PC-3 (cell line): ENCODE data around the gene ARHGEF37. TPM values are rescaled to one million over a fixed set of nuclear protein-coding genes. Genes with fewer than 3 reads are reported as not detected.

ENCODE experiments used
- ATAC-seq: fragments of 200-7000 bp; cut with Tn5 transposase; 2 replicates; pipeline ENCODE4 v1.9.1; 2020; ENCODE audit warnings: mild to moderate bottlenecking, moderate library complexity
- BruUV-seq: library from RNA; stranded (reverse); fragments of 400-500 nt; replicated peaks from 2 replicates; lab custom pipeline; 2021; lab: Mats Ljungman, UMichigan
- CTCF ChIA-PET: fragments of 300-600 bp; sonication (Branson Sonifier 250); formaldehyde crosslinking; loops from one replicate; lab custom pipeline; 2022; ENCODE audit warnings: antibody characterized with exemption; lab: Charles Lee
- POLR2A ChIA-PET: fragments of 300-600 bp; sonication (Branson Sonifier 250); formaldehyde crosslinking; loops from one replicate; lab custom pipeline; 2022; ENCODE audit warnings: antibody characterized with exemption; ENCODE audit not compliant: unreplicated experiment; lab: Charles Lee
- DNase-seq: peaks from one replicate; pipeline ENCODE4 v3.0.0-alpha.2; 2015
- H2AFZ ChIP-seq: fragments of 300-600 bp; sonication (generic); 2 replicates; pipeline ENCODE4 v1.6.0; 2016; ENCODE audit warnings: antibody characterized with exemption, low read length
- H3F3A ChIP-seq: fragments of 300-600 bp; sonication (generic); one replicate; pipeline ENCODE4 v1.6.0; 2017; ENCODE audit warnings: antibody characterized with exemption, low read length, control low read depth, mild to moderate bottlenecking; ENCODE audit not compliant: unreplicated experiment
- H3K27ac ChIP-seq: fragments of 300-600 bp; sonication (generic); 2 replicates; pipeline ENCODE4 v1.5.1; 2016; ENCODE audit warnings: mild to moderate bottlenecking, low read length
- H3K27me3 ChIP-seq: fragments of 300-600 bp; sonication (generic); 2 replicates; pipeline ENCODE4 v1.6.1; 2016; ENCODE audit warnings: low read length, mixed read lengths
- H3K36me3 ChIP-seq: fragments of 300-600 bp; sonication (generic); 2 replicates; pipeline ENCODE4 v1.6.1; 2016; ENCODE audit warnings: low read depth, mixed run types, low read length, mixed read lengths
- H3K4me1 ChIP-seq: fragments of 300-600 bp; sonication (generic); 2 replicates; pipeline ENCODE4 v1.5.1; 2016; ENCODE audit warnings: low read length; ENCODE audit not compliant: insufficient read depth
- H3K4me2 ChIP-seq: fragments of 300-600 bp; sonication (generic); 2 replicates; pipeline ENCODE4 v1.6.0; 2016; ENCODE audit warnings: low read length
- H3K4me3 ChIP-seq: fragments of 300-600 bp; sonication (generic); 2 replicates; pipeline ENCODE4 v1.5.1; 2016; ENCODE audit warnings: mild to moderate bottlenecking, low read length, mixed read lengths
- H3K79me2 ChIP-seq: fragments of 300-600 bp; sonication (generic); 2 replicates; pipeline ENCODE4 v1.6.1; 2017; ENCODE audit warnings: low read length, mixed read lengths
- H3K9ac ChIP-seq: fragments of 300-600 bp; sonication (generic); 2 replicates; pipeline ENCODE4 v1.6.0; 2016; ENCODE audit warnings: mild to moderate bottlenecking, low read length
- H3K9me2 ChIP-seq: fragments of 300-600 bp; sonication (generic); replicated peaks from 2 replicates; pipeline ENCODE4 v1.6.1; 2016; ENCODE audit warnings: mixed run types, low read length, mixed read lengths
- H3K9me3 ChIP-seq: fragments of 300-600 bp; sonication (generic); 2 replicates; pipeline ENCODE4 v1.6.1; 2016; ENCODE audit warnings: low read length, mixed read lengths
- H4K20me1 ChIP-seq: fragments of 300-600 bp; sonication (generic); 2 replicates; pipeline ENCODE4 v1.6.1; 2016; ENCODE audit warnings: low read length, mixed read lengths
- CTCF ChIP-seq: fragments of 300-600 bp; sonication (generic); conservative IDR thresholded peaks from 2 replicates; pipeline ENCODE4 v1.5.1; 2017; ENCODE audit warnings: antibody characterized with exemption, low read depth, mild to moderate bottlenecking, low read length
- EZH2 ChIP-seq: fragments of 300-600 bp; sonication (generic); IDR thresholded peaks from one replicate; pipeline ENCODE4 v1.6.1; 2017; ENCODE audit warnings: antibody characterized with exemption, mild to moderate bottlenecking, low read length; ENCODE audit not compliant: unreplicated experiment
- EZH2phosphoT487 ChIP-seq: fragments of 300-600 bp; sonication (generic); IDR thresholded peaks from 2 replicates; pipeline ENCODE4 v1.6.1; 2018; ENCODE audit warnings: mild to moderate bottlenecking, antibody characterized with exemption, low read length, borderline replicate concordance
- intact Hi-C: fragments of 100-400 bp; cut with micrococcal nuclease; formaldehyde crosslinking; loops from 2 replicates; pipeline ENCODE4 v1.9.0; 2023
- total RNA-seq: library from RNA; depleted of rRNA; stranded (reverse); fragments of >200 nt; gene quantifications from 2 replicates; pipeline ENCODE4 v1.2.3, GENCODE V29; 2014

The ARHGEF37 gene
- total RNA-seq, 1 experiment from 2014 or later = 6.5 TPM

DNA sequence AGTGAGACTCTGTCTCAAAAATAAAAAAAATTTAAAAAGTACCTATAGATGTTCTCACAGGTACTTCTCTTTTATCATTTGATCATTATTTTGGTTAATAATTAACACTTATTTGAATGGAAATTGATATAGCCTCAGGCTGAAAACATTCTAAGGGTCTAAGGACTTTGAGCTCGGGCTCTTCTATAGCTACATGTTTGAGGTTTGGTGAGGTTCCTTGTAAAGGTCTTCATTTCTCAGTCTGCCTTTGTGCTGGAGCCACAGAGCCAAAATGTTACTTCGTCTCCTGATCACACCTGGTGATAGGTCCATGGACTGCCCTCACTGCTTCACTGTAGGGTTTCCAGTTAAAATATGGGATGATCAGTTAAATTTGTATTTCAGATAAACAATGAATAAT, 22.6 kb downstream of the ARHGEF37 start:
- Histone ChIP-seq H3K9ac (peak overlapping the region; percentile 24), H3K4me2 (no peak overlapping the region), H3K79me2 (no peaks in the 10 kb centered on the region), H3K9me2 (no peaks in the 10 kb centered on the region), H3K9me3 (no peaks in the 10 kb centered on the region), H3K27me3 (no peaks in the 10 kb centered on the region), H3K4me1 (peaks cover 42% of the 10 kb centered on the region), H4K20me1 (no peaks in the 10 kb centered on the region), H3F3A (peaks cover 7% of the 10 kb centered on the region), H3K27ac (peak overlapping the region; percentile 77), H2AFZ (no peak overlapping the region), H3K36me3 (no peaks in the 10 kb centered on the region), H3K4me3 (no peak overlapping the region)
- DNase-seq = no peak
- no peak for TF ChIP-seq EZH2
- no peak for TF ChIP-seq CTCF
- TF ChIP-seq EZH2phosphoT487 = no peak
- ATAC-seq = no peak
- POLR2A ChIA-PET = no interaction called here
- no TSS peak for BruUV-seq
- CTCF ChIA-PET = no interaction called here
- intact Hi-C loops = no loop called here

- no TSS peak for BruUV-seq
- no peaks in the 10 kb centered on the region for H4K20me1 ChIP-seq
- intact Hi-C loops = no loop called here
- ATAC-seq = no peak
- no peak overlapping the region for H3K4me3 ChIP-seq
- no peaks in the 10 kb centered on the region for H3K27me3 ChIP-seq
- no peaks in the 10 kb centered on the region for H3K36me3 ChIP-seq
- DNase-seq = no peak
- no peak for TF ChIP-seq CTCF
- no peak for TF ChIP-seq EZH2phosphoT487
- H3K9me2 ChIP-seq = no peaks in the 10 kb centered on the region
- no peaks in the 10 kb centered on the region for H3K79me2 ChIP-seq
- ChIA-PET POLR2A (no interaction called here), CTCF (no interaction called here)
- H3K4me2 ChIP-seq = no peak overlapping the region
- peaks cover 7% of the 10 kb centered on the region for H3F3A ChIP-seq
- no peak overlapping the region; the same call in 1 of the 2 replicates for H3K9ac ChIP-seq
- H3K27ac ChIP-seq = peak overlapping the region; percentile 77
- H3K9me3 ChIP-seq = no peaks in the 10 kb centered on the region
- H3K4me1 ChIP-seq = peaks cover 42% of the 10 kb centered on the region
- H2AFZ ChIP-seq = no peak overlapping the region
Observed at GRCh38 chr5:149604321-149604720, 23.0 kb downstream of the ARHGEF37 start.

DNA sequence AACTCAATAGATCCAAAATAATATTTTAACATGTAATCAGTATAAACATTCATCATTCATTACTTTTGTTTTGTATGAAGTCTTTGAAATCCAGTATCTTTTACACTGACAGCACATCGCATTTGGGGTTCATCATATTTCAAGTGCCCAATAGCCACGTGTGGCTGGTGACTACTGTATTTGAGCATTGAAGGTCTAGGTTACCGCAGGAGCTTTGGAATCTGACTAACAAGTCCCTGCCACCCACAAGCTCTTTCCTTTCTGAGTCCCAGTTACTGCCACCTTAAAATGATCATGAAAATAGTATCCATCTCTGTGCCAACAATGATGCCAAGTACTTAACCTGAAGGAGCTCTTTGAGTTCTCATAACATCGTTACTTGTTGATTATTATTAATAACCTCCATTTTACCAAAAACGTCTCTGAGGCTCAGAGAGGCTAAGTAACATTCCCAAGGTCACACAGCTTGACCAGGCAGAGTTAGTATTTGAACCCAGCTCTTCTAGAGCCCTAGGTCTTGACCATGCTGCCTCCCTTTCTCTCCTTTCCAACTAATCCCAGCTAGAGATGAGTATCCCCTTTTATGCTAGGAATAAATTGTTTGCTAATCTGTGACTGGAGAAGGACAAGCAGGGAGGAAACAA, 24.2 kb downstream of the ARHGEF37 start:
- TSS peak; percentile 96 for BruUV-seq
- POLR2A ChIA-PET = interaction anchor here (0.5 to 1.1 kb wide), 3 partner anchors 54 to 462 kb away, joined by 3 to 6 read pairs (median 4); partner anchors contain the start of gene CSNK1A1
- CTCF ChIA-PET = interaction anchor here (0.6 to 1.9 kb wide), 4 partner anchors 9 to 361 kb away, joined by 3 to 12 read pairs (median 6); no protein-coding TSS in a partner anchor
- TF ChIP-seq EZH2 (no peak), CTCF (no peak), EZH2phosphoT487 (no peak)
- DNase-seq = no peak
- Histone ChIP-seq H3K9me2 (no peaks in the 10 kb centered on the region), H3K4me3 (no peak overlapping the region), H3K4me1 (peaks cover 42% of the 10 kb centered on the region), H3K4me2 (peak overlapping the region; percentile 35), H4K20me1 (no peaks in the 10 kb centered on the region), H3K36me3 (peaks cover 10% of the 10 kb centered on the region; the same call in 1 of the 2 replicates), H2AFZ (no peak overlapping the region), H3K9ac (peak overlapping the region; percentile 82), H3K79me2 (no peaks in the 10 kb centered on the region), H3K27me3 (no peaks in the 10 kb centered on the region), H3K9me3 (no peaks in the 10 kb centered on the region), H3F3A (peaks cover 7% of the 10 kb centered on the region), H3K27ac (peak overlapping the region; percentile 93)
- ATAC-seq = no peak
- intact Hi-C loops = no loop called here
